ENCODE data around the gene CDKAL1. TPM values are rescaled to one million over a fixed set of nuclear protein-coding genes. Genes with fewer than 3 reads are reported as not detected.
"Not testable (repeated sequence)": the region's sequence is repeated elsewhere in the genome, so short reads cannot be mapped to it uniquely, and the experiment has no call there.

The CDKAL1 gene
- total RNA-seq, 1 donor from 2014 or later, result 34.3 TPM

DNA sequence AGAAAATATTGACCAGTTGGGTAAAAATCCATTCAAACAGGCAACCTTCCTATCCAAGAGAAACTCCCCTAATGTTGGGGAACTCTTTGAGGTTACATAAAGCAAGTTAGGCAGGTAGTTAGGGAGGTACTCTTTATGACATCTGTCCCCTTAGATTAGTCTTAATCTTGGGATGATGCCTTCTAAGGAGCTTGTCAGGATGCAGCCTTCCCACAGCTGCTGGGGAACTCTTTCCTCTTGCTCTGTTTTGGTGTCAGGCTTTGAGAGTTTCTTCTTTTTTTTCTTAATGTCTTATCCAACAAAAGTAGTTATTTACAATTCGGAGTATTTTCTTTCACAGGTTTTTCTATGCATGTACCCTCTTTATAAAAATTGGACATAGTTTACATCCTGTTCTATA is 194.8 kb downstream of the CDKAL1 start:
- no peak overlapping the region for H3K27ac Mint-ChIP-seq
- H3K36me3 Mint-ChIP-seq (ENCODE audit: insufficient read depth), result peaks cover 2% of the 10 kb centered on the region
- H3K9me3 Mint-ChIP-seq (ENCODE audit: low read depth), result no peaks in the 10 kb centered on the region
- H3K4me1 Mint-ChIP-seq (ENCODE audit: low read depth), result peaks cover 23% of the 10 kb centered on the region
- no peak for DNase-seq (ENCODE audit: low spot score, unreplicated experiment)
- H3K4me3 Mint-ChIP-seq (ENCODE audit: low read depth), result no peak overlapping the region
- H3K27me3 Mint-ChIP-seq, result no peaks in the 10 kb centered on the region
- TF ChIP-seq CTCF (IDR thresholded peaks at IDR 0.05; ENCODE audit: unreplicated experiment), result no peak

DNA sequence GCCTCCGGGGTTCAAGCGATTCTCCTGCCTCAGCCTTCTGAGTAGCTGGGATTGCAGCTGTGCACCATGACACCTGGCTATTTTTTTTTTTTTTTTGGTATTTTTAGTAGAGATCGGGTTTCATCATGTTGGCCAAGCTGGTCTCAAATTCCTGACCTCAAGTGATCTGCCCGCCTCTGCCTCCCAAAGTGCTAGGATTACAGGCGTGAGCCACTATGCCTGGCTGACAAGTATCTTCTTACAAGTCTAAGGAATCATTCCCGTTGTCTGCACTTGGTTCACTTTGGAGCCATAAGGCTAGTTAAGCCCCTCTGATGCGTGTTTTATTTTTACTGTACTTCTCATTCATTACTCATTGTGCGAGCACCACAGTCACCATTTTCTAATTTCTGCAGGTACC is 198.1 kb downstream of the CDKAL1 start:
- H3K27ac Mint-ChIP-seq, result peak overlapping the region; percentile 17
- H3K9me3 Mint-ChIP-seq (ENCODE audit: low read depth); H3K36me3 Mint-ChIP-seq (ENCODE audit: insufficient read depth); H3K4me1 Mint-ChIP-seq (ENCODE audit: low read depth); H3K4me3 Mint-ChIP-seq (ENCODE audit: low read depth); H3K27me3 Mint-ChIP-seq; DNase-seq (ENCODE audit: low spot score, unreplicated experiment): not testable (repeated sequence)

- Mint-ChIP-seq H3K4me3 (ENCODE audit: low read depth) (no peak overlapping the region), H3K4me1 (ENCODE audit: low read depth) (peaks cover 7% of the 10 kb centered on the region), H3K36me3 (ENCODE audit: insufficient read depth) (peaks cover 2% of the 10 kb centered on the region), H3K27ac (peak overlapping the region; percentile 17), H3K27me3 (no peaks in the 10 kb centered on the region), H3K9me3 (ENCODE audit: low read depth) (no peaks in the 10 kb centered on the region)
- TF ChIP-seq CTCF (IDR thresholded peaks at IDR 0.05; ENCODE audit: unreplicated experiment), result no peak
- no peak for DNase-seq (ENCODE audit: low spot score, unreplicated experiment)
Observed at GRCh38 chr6:20732896-20733295, 198.6 kb downstream of the CDKAL1 start.

- TF ChIP-seq CTCF (IDR thresholded peaks at IDR 0.05; ENCODE audit: unreplicated experiment), result no peak
- H3K27me3 Mint-ChIP-seq, result no peaks in the 10 kb centered on the region
- no peak for DNase-seq (ENCODE audit: low spot score, unreplicated experiment)
- H3K9me3 Mint-ChIP-seq (ENCODE audit: low read depth), result peaks cover 10% of the 10 kb centered on the region
- H3K4me1 Mint-ChIP-seq (ENCODE audit: low read depth), result peaks cover 21% of the 10 kb centered on the region
- H3K4me3 Mint-ChIP-seq (ENCODE audit: low read depth), result no peak overlapping the region
- H3K27ac Mint-ChIP-seq, result no peak overlapping the region
- peaks cover 18% of the 10 kb centered on the region for H3K36me3 Mint-ChIP-seq (ENCODE audit: insufficient read depth)
Observed at GRCh38 chr6:20737912-20738311, 203.7 kb downstream of the CDKAL1 start.

DNA sequence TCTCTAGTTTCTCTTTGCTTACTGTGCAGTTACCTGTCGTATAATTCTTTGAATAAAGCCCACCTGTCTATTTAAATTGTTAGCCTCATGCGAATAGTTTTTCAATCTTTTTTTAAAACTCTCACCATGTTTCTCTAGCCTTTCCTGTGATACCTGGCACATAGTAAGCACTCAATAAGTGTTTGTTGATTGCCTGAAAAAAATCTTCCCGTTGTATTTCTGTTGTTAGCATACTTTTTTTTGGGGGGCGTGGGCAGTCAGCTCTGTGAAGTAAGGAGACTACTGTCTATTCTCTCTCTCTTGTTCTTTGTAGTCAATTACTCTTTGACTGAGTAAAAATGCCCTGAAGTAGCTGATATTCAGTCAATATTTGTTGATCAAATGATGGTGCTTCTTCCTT is 205.8 kb downstream of the CDKAL1 start:
- Mint-ChIP-seq H3K4me1 (ENCODE audit: low read depth) (peaks cover 41% of the 10 kb centered on the region), H3K27me3 (no peaks in the 10 kb centered on the region), H3K36me3 (ENCODE audit: insufficient read depth) (peaks cover 18% of the 10 kb centered on the region), H3K9me3 (ENCODE audit: low read depth) (peaks cover 10% of the 10 kb centered on the region), H3K27ac (no peak overlapping the region), H3K4me3 (ENCODE audit: low read depth) (no peak overlapping the region)
- DNase-seq (ENCODE audit: low spot score, unreplicated experiment), result no peak
- no peak for TF ChIP-seq CTCF (IDR thresholded peaks at IDR 0.05; ENCODE audit: unreplicated experiment)

DNA sequence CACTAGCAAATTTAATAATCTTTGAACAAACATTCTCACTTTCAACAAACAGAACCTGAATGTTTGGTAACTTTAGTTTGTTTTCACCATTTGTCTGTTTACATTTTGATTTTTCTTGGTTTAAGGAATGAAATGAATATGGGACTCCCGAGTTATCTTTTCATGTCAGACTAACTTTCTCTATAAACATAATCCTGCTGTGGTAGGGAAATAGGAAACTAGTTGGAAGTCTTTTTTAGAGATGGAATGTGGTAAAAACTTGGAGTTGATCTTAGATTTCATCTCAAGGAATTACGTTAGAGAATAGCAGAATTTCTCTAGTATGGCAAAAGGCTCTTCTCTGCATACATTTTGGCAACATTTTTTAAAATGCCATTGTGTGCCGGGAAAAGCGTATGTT is 206.5 kb downstream of the CDKAL1 start:
- Mint-ChIP-seq H3K4me3 (ENCODE audit: low read depth) (no peak overlapping the region), H3K27me3 (no peaks in the 10 kb centered on the region), H3K27ac (no peak overlapping the region), H3K36me3 (ENCODE audit: insufficient read depth) (peaks cover 18% of the 10 kb centered on the region), H3K9me3 (ENCODE audit: low read depth) (peaks cover 10% of the 10 kb centered on the region), H3K4me1 (ENCODE audit: low read depth) (peaks cover 46% of the 10 kb centered on the region)
- no peak for DNase-seq (ENCODE audit: low spot score, unreplicated experiment)
- TF ChIP-seq CTCF (IDR thresholded peaks at IDR 0.05; ENCODE audit: unreplicated experiment), result no peak

Data from progenitor cell of endocrine pancreas (in vitro differentiated cells).